ENCODE measurements around the gene EFCAB6. TPM values are rescaled to one million over a fixed set of nuclear protein-coding genes. Genes with fewer than 3 reads are reported as not detected.

The EFCAB6 gene
- total and polyA plus RNA-seq, 2 donors = 1.1 to 1.4 TPM

GRCh38 chr22:43742154-43742950 lies 69.8 kb downstream of the EFCAB6 start:
- Histone ChIP-seq H3K4me1 (ENCODE audit: control insufficient read depth in 2 of 2, insufficient read depth in 2 of 2, low read length in 2 of 2) (no peaks in the 10 kb centered on the region), H3K27me3 (ENCODE audit: control insufficient read depth in 2 of 2, insufficient read depth in 1 of 2, low read length in 1 of 2) (peaks cover 0 to 2% of the 10 kb centered on the region in 2 donors), H3K27ac (ENCODE audit: low read depth in 1 of 2, low read length in 1 of 2) (no peak overlapping the region), H3K4me3 (ENCODE audit: low read length in 2 of 2) (no peak overlapping the region), H3K9me3 (ENCODE audit: control insufficient read depth in 2 of 2, insufficient read depth in 1 of 2, low read length in 1 of 2) (no peaks in the 10 kb centered on the region), H3K36me3 (ENCODE audit: control insufficient read depth in 2 of 2, insufficient read depth in 2 of 2, low read length in 1 of 2) (no peaks in the 10 kb centered on the region)
- WGBS = 92% methylated on average over 15 of the region's 15 CpGs
- DNase-seq (ENCODE audit: low read depth in 6 of 9, low spot score in 9 of 9) = no peak

- Histone ChIP-seq H3K27me3 (ENCODE audit: control insufficient read depth in 2 of 2, insufficient read depth in 1 of 2, low read length in 1 of 2) (peaks cover 0 to 2% of the 10 kb centered on the region in 2 donors), H3K27ac (ENCODE audit: low read depth in 1 of 2, low read length in 1 of 2) (no peak overlapping the region), H3K36me3 (ENCODE audit: control insufficient read depth in 2 of 2, insufficient read depth in 2 of 2, low read length in 1 of 2) (no peaks in the 10 kb centered on the region), H3K4me3 (ENCODE audit: low read length in 2 of 2) (no peak overlapping the region), H3K9me3 (ENCODE audit: control insufficient read depth in 2 of 2, insufficient read depth in 1 of 2, low read length in 1 of 2) (no peaks in the 10 kb centered on the region), H3K4me1 (ENCODE audit: control insufficient read depth in 2 of 2, insufficient read depth in 2 of 2, low read length in 2 of 2) (no peaks in the 10 kb centered on the region)
- no peak for DNase-seq (ENCODE audit: low read depth in 6 of 9, low spot score in 9 of 9)
- 80% methylated on average over 19 of the region's 19 CpGs for WGBS
These were observed 71.4 kb downstream of the EFCAB6 start for GRCh38 chr22:43740587-43741270.

- WGBS = 76% methylated on average over 11 of the region's 11 CpGs
- Histone ChIP-seq H3K9me3 (ENCODE audit: control insufficient read depth in 2 of 2, insufficient read depth in 1 of 2, low read length in 1 of 2) (no peaks in the 10 kb centered on the region), H3K27ac (ENCODE audit: low read depth in 1 of 2, low read length in 1 of 2) (no peak overlapping the region), H3K27me3 (ENCODE audit: control insufficient read depth in 2 of 2, insufficient read depth in 1 of 2, low read length in 1 of 2) (peaks cover 0 to 2% of the 10 kb centered on the region in 2 donors), H3K4me1 (ENCODE audit: control insufficient read depth in 2 of 2, insufficient read depth in 2 of 2, low read length in 2 of 2) (no peaks in the 10 kb centered on the region), H3K4me3 (ENCODE audit: low read length in 2 of 2) (no peak overlapping the region), H3K36me3 (ENCODE audit: control insufficient read depth in 2 of 2, insufficient read depth in 2 of 2, low read length in 1 of 2) (no peaks in the 10 kb centered on the region)
- no peak for DNase-seq (ENCODE audit: low read depth in 6 of 9, low spot score in 9 of 9)
These were observed 72.2 kb downstream of the EFCAB6 start for GRCh38 chr22:43739851-43740379.

GRCh38 chr22:43737150-43737828 lies 74.8 kb downstream of the EFCAB6 start:
- Histone ChIP-seq H3K4me1 (ENCODE audit: control insufficient read depth in 2 of 2, insufficient read depth in 2 of 2, low read length in 2 of 2) (no peaks in the 10 kb centered on the region), H3K36me3 (ENCODE audit: control insufficient read depth in 2 of 2, insufficient read depth in 2 of 2, low read length in 1 of 2) (no peaks in the 10 kb centered on the region), H3K27me3 (ENCODE audit: control insufficient read depth in 2 of 2, insufficient read depth in 1 of 2, low read length in 1 of 2) (peaks cover 0 to 2% of the 10 kb centered on the region in 2 donors), H3K4me3 (ENCODE audit: low read length in 2 of 2) (no peak overlapping the region), H3K9me3 (ENCODE audit: control insufficient read depth in 2 of 2, insufficient read depth in 1 of 2, low read length in 1 of 2) (no peaks in the 10 kb centered on the region), H3K27ac (ENCODE audit: low read depth in 1 of 2, low read length in 1 of 2) (no peak overlapping the region)
- 94% methylated on average over 4 of the region's 4 CpGs for WGBS
- no peak for DNase-seq (ENCODE audit: low read depth in 6 of 9, low spot score in 9 of 9)

GRCh38 chr22:43736651-43737050 lies 75.5 kb downstream of the EFCAB6 start:
- H3K27ac ChIP-seq (ENCODE audit: low read depth in 1 of 2, low read length in 1 of 2) = no peak overlapping the region
- H3K4me3 ChIP-seq (ENCODE audit: low read length in 2 of 2) = no peak overlapping the region
- H3K4me1 ChIP-seq (ENCODE audit: control insufficient read depth in 2 of 2, insufficient read depth in 2 of 2, low read length in 2 of 2) = no peaks in the 10 kb centered on the region
- H3K9me3 ChIP-seq (ENCODE audit: control insufficient read depth in 2 of 2, insufficient read depth in 1 of 2, low read length in 1 of 2) = no peaks in the 10 kb centered on the region
- H3K36me3 ChIP-seq (ENCODE audit: control insufficient read depth in 2 of 2, insufficient read depth in 2 of 2, low read length in 1 of 2) = no peaks in the 10 kb centered on the region
- WGBS = 95% methylated on average over 7 of the region's 7 CpGs
- DNase-seq (ENCODE audit: low read depth in 6 of 9, low spot score in 9 of 9) = no peak
- peaks cover 0 to 2% of the 10 kb centered on the region in 2 donors for H3K27me3 ChIP-seq (ENCODE audit: control insufficient read depth in 2 of 2, insufficient read depth in 1 of 2, low read length in 1 of 2)

GRCh38 chr22:43734370-43735150 lies 77.5 kb downstream of the EFCAB6 start:
- no peak overlapping the region for H3K4me3 ChIP-seq (ENCODE audit: low read length in 2 of 2)
- no peaks in the 10 kb centered on the region for H3K27me3 ChIP-seq (ENCODE audit: control insufficient read depth in 2 of 2, insufficient read depth in 1 of 2, low read length in 1 of 2)
- no peaks in the 10 kb centered on the region for H3K4me1 ChIP-seq (ENCODE audit: control insufficient read depth in 2 of 2, insufficient read depth in 2 of 2, low read length in 2 of 2)
- 94% methylated on average over 9 of the region's 9 CpGs for WGBS
- DNase-seq (ENCODE audit: low read depth in 6 of 9, low spot score in 9 of 9) = no peak
- H3K27ac ChIP-seq (ENCODE audit: low read depth in 1 of 2, low read length in 1 of 2) = no peak overlapping the region
- H3K36me3 ChIP-seq (ENCODE audit: control insufficient read depth in 2 of 2, insufficient read depth in 2 of 2, low read length in 1 of 2) = no peaks in the 10 kb centered on the region
- no peaks in the 10 kb centered on the region for H3K9me3 ChIP-seq (ENCODE audit: control insufficient read depth in 2 of 2, insufficient read depth in 1 of 2, low read length in 1 of 2)

GRCh38 chr22:43733138-43733537 lies 79.0 kb downstream of the EFCAB6 start:
- no peaks in the 10 kb centered on the region for H3K4me1 ChIP-seq (ENCODE audit: control insufficient read depth in 2 of 2, insufficient read depth in 2 of 2, low read length in 2 of 2)
- no peak overlapping the region for H3K4me3 ChIP-seq (ENCODE audit: low read length in 2 of 2)
- no peak overlapping the region for H3K27ac ChIP-seq (ENCODE audit: low read depth in 1 of 2, low read length in 1 of 2)
- no peaks in the 10 kb centered on the region for H3K36me3 ChIP-seq (ENCODE audit: control insufficient read depth in 2 of 2, insufficient read depth in 2 of 2, low read length in 1 of 2)
- no peaks in the 10 kb centered on the region for H3K27me3 ChIP-seq (ENCODE audit: control insufficient read depth in 2 of 2, insufficient read depth in 1 of 2, low read length in 1 of 2)
- 90% methylated on average over 2 of the region's 2 CpGs for whole genome bisulfite sequencing
- DNase-seq (ENCODE audit: low read depth in 6 of 9, low spot score in 9 of 9) = no peak
- H3K9me3 ChIP-seq (ENCODE audit: control insufficient read depth in 2 of 2, insufficient read depth in 1 of 2, low read length in 1 of 2) = no peaks in the 10 kb centered on the region

GRCh38 chr22:43731988-43732387 lies 80.1 kb downstream of the EFCAB6 start:
- no peak for DNase-seq (ENCODE audit: low read depth in 6 of 9, low spot score in 9 of 9)
- 82% methylated on average over 5 of the region's 5 CpGs for WGBS

More at GRCh38 chr22:43731988-43732387, 80.1 kb downstream of the EFCAB6 start:
- no peaks in the 10 kb centered on the region for H3K27me3 ChIP-seq (ENCODE audit: control insufficient read depth in 2 of 2, insufficient read depth in 1 of 2, low read length in 1 of 2)
- no peaks in the 10 kb centered on the region for H3K4me1 ChIP-seq (ENCODE audit: control insufficient read depth in 2 of 2, insufficient read depth in 2 of 2, low read length in 2 of 2)
- H3K9me3 ChIP-seq (ENCODE audit: control insufficient read depth in 2 of 2, insufficient read depth in 1 of 2, low read length in 1 of 2) = no peaks in the 10 kb centered on the region
- no peaks in the 10 kb centered on the region for H3K36me3 ChIP-seq (ENCODE audit: control insufficient read depth in 2 of 2, insufficient read depth in 2 of 2, low read length in 1 of 2)
- no peak overlapping the region for H3K27ac ChIP-seq (ENCODE audit: low read depth in 1 of 2, low read length in 1 of 2)
- no peak overlapping the region for H3K4me3 ChIP-seq (ENCODE audit: low read length in 2 of 2)

Data from thymus (tissue), 11 donors.